ENCODE data around the gene TBC1D8. TPM values are rescaled to one million over a fixed set of nuclear protein-coding genes. Genes with fewer than 3 reads are reported as not detected.

The TBC1D8 gene
- total RNA-seq, 1 donor from 2014 or later: 25.3 TPM

- H3K27me3 ChIP-seq (ENCODE audit: control insufficient read depth, insufficient read depth, low read length): no peaks in the 10 kb centered on the region
- no peak for TF ChIP-seq CTCF (IDR thresholded peaks at IDR 0.05; ENCODE audit: insufficient read depth, low read length, severe bottlenecking)
- FAIRE-seq: no peak
- no peak overlapping the region for H3K4me3 ChIP-seq (ENCODE audit: low read depth, low read length)
- peak; percentile 52 for DNase-seq (ENCODE audit: low read depth)
- peaks cover 5% of the 10 kb centered on the region for H3K36me3 ChIP-seq (ENCODE audit: control insufficient read depth, insufficient read depth, low read length)
These were observed 23.7 kb downstream of the TBC1D8 start for GRCh38 chr2:101127319-101128056.

- DNase-seq (ENCODE audit: low read depth) (peak; percentile 35), FAIRE-seq (no peak)
- Histone ChIP-seq H3K4me3 (ENCODE audit: low read depth, low read length) (no peak overlapping the region), H3K27me3 (ENCODE audit: control insufficient read depth, insufficient read depth, low read length) (no peaks in the 10 kb centered on the region), H3K36me3 (ENCODE audit: control insufficient read depth, insufficient read depth, low read length) (peaks cover 5% of the 10 kb centered on the region)
- no peak for TF ChIP-seq CTCF (IDR thresholded peaks at IDR 0.05; ENCODE audit: insufficient read depth, low read length, severe bottlenecking)
These were observed 25.4 kb downstream of the TBC1D8 start for GRCh38 chr2:101125808-101126207.

GRCh38 chr2:101125374-101125773, 25.8 kb downstream of the TBC1D8 start:
- no peak for FAIRE-seq
- Histone ChIP-seq H3K27me3 (ENCODE audit: control insufficient read depth, insufficient read depth, low read length) (no peaks in the 10 kb centered on the region), H3K36me3 (ENCODE audit: control insufficient read depth, insufficient read depth, low read length) (peaks cover 5% of the 10 kb centered on the region), H3K4me3 (ENCODE audit: low read depth, low read length) (no peak overlapping the region)
- TF ChIP-seq CTCF (IDR thresholded peaks at IDR 0.05; ENCODE audit: insufficient read depth, low read length, severe bottlenecking): no peak
- DNase-seq (ENCODE audit: low read depth): peak; percentile 77

- peak; percentile 94 for DNase-seq (ENCODE audit: low read depth)
- Histone ChIP-seq H3K27me3 (ENCODE audit: control insufficient read depth, insufficient read depth, low read length) (no peaks in the 10 kb centered on the region), H3K36me3 (ENCODE audit: control insufficient read depth, insufficient read depth, low read length) (peaks cover 5% of the 10 kb centered on the region), H3K4me3 (ENCODE audit: low read depth, low read length) (no peak overlapping the region)
- TF ChIP-seq CTCF (IDR thresholded peaks at IDR 0.05; ENCODE audit: insufficient read depth, low read length, severe bottlenecking): no peak
- no peak for FAIRE-seq
These were observed 26.4 kb downstream of the TBC1D8 start for GRCh38 chr2:101124643-101125366.

- DNase-seq (ENCODE audit: low read depth): peak; percentile 61
- Histone ChIP-seq H3K4me3 (ENCODE audit: low read depth, low read length) (no peak overlapping the region), H3K27me3 (ENCODE audit: control insufficient read depth, insufficient read depth, low read length) (no peaks in the 10 kb centered on the region), H3K36me3 (ENCODE audit: control insufficient read depth, insufficient read depth, low read length) (peaks cover 5% of the 10 kb centered on the region)
- no peak for TF ChIP-seq CTCF (IDR thresholded peaks at IDR 0.05; ENCODE audit: insufficient read depth, low read length, severe bottlenecking)
- FAIRE-seq: no peak
These were observed 27.2 kb downstream of the TBC1D8 start for GRCh38 chr2:101123795-101124471.

Measured in bronchial epithelial cell (primary cell).